Panc1 (cell line): ENCODE data around the gene AK2.

Experiments used
- CTCF ChIP-seq: fragments of 450-650 bp; IDR thresholded peaks from 2 replicates; pipeline ENCODE4 v1.5.1; 2017; ENCODE audit warnings: mild to moderate bottlenecking
- POLR2AphosphoS5 ChIP-seq: IDR thresholded peaks from 2 replicates; pipeline ENCODE4 v1.6.1; 2012; ENCODE audit warnings: mild to moderate bottlenecking, low read depth, low read length, moderate library complexity
- REST ChIP-seq, 2 experiments: IDR thresholded peaks; 2 replicates each; pipeline ENCODE4 v1.6.1; 2011 to 2012; ENCODE audit warnings: low read depth in 2 of 2, control low read depth in 1 of 2, low read length in 1 of 2, mild to moderate bottlenecking in 1 of 2, moderate library complexity in 1 of 2; ENCODE audit not compliant: insufficient read depth in 1 of 2
- SIN3A ChIP-seq: IDR thresholded peaks from 2 replicates; pipeline ENCODE4 v1.6.1; 2012; ENCODE audit warnings: low read depth, mild to moderate bottlenecking, low read length, moderate library complexity, borderline replicate concordance; ENCODE audit not compliant: insufficient read depth
- TCF7L2 ChIP-seq: IDR thresholded peaks from 2 replicates; pipeline ENCODE4 v1.6.1; 2011; ENCODE audit warnings: mild to moderate bottlenecking, low read depth, low read length, inconsistent platforms

GRCh38 chr1:33003657-33004056 is 33.0 kb downstream of the AK2 start:
- no peak for TF ChIP-seq CTCF
- no peak for TF ChIP-seq REST (IDR thresholded peaks at IDR 0.05; ENCODE audit: insufficient read depth in 1 of 2, low read depth in 2 of 2, low read length in 1 of 2)
- TF ChIP-seq TCF7L2, result no peak
- TF ChIP-seq SIN3A, result no peak
- TF ChIP-seq POLR2AphosphoS5, result no peak
